Trophoblast cell (in vitro differentiated cells and primary cell): ENCODE results near the gene FAM222A.

Experiments used
- DNase-seq, 2 donors: peaks; one replicate each; pipeline ENCODE4 v3.0.0-alpha.2; 2016
- H2AFZ ChIP-seq: 2 replicates; pipeline ENCODE4 v1.6.1; 2013; ENCODE audit warnings: low read length, moderate library complexity, mild to moderate bottlenecking; ENCODE audit not compliant: insufficient read depth, poor library complexity
- H2AK5ac ChIP-seq: 2 replicates; pipeline ENCODE4 v1.6.1; 2013; ENCODE audit warnings: mild to moderate bottlenecking, low read length
- H2BK120ac ChIP-seq: 2 replicates; pipeline ENCODE4 v1.6.1; 2013; ENCODE audit warnings: low read length, mild to moderate bottlenecking, moderate library complexity; ENCODE audit not compliant: insufficient read depth, poor library complexity
- H2BK12ac ChIP-seq: 2 replicates; pipeline ENCODE4 v1.6.1; 2013; ENCODE audit warnings: mild to moderate bottlenecking, low read length, moderate library complexity
- H2BK5ac ChIP-seq: 2 replicates; pipeline ENCODE4 v1.6.1; 2013; ENCODE audit warnings: low read length, low read depth, moderate library complexity, mild to moderate bottlenecking; ENCODE audit not compliant: poor library complexity
- H3K14ac ChIP-seq: 2 replicates; pipeline ENCODE4 v1.6.1; 2013; ENCODE audit warnings: mild to moderate bottlenecking, low read length
- H3K18ac ChIP-seq: 2 replicates; pipeline ENCODE4 v1.6.1; 2013; ENCODE audit warnings: mild to moderate bottlenecking, low read length
- H3K23ac ChIP-seq: 2 replicates; pipeline ENCODE4 v1.6.1; 2013; ENCODE audit warnings: low read length
- H3K27ac ChIP-seq: 2 replicates; pipeline ENCODE4 v1.5.1; 2013; ENCODE audit warnings: low read depth, mild to moderate bottlenecking, inconsistent platforms, low read length, moderate library complexity
- H3K27me3 ChIP-seq: 2 replicates; pipeline ENCODE4 v1.6.1; 2013; ENCODE audit warnings: inconsistent platforms, mild to moderate bottlenecking, low read length, moderate library complexity; ENCODE audit not compliant: insufficient read depth
- H3K36me3 ChIP-seq, 2 experiments: 1 replicate in 1 of 2; 2 replicates in 1 of 2; pipeline ENCODE4 v1.6.1; 2013; ENCODE audit warnings: low read length in 2 of 2, mild to moderate bottlenecking in 2 of 2, moderate library complexity in 1 of 2; ENCODE audit not compliant: insufficient read depth in 2 of 2, control insufficient read depth in 1 of 2
- H3K4ac ChIP-seq: 2 replicates; pipeline ENCODE4 v1.6.1; 2013; ENCODE audit warnings: low read depth, mild to moderate bottlenecking, low read length, moderate library complexity
- H3K4me1 ChIP-seq, 2 experiments: 1 replicate in 1 of 2; 2 replicates in 1 of 2; pipeline ENCODE4 v1.6.1; 2013; ENCODE audit warnings: low read length in 2 of 2, mild to moderate bottlenecking in 2 of 2, moderate library complexity in 1 of 2; ENCODE audit not compliant: insufficient read depth in 2 of 2, control insufficient read depth in 1 of 2
- H3K4me2 ChIP-seq: 2 replicates; pipeline ENCODE4 v1.6.1; 2013; ENCODE audit warnings: inconsistent platforms, mild to moderate bottlenecking, low read length, moderate library complexity
- H3K4me3 ChIP-seq: 2 replicates; pipeline ENCODE4 v1.5.1; 2013; ENCODE audit warnings: mild to moderate bottlenecking, low read depth, low read length, inconsistent platforms
- H3K79me1 ChIP-seq: one replicate; pipeline ENCODE4 v1.6.1; 2013; ENCODE audit warnings: low read length
- H3K79me2 ChIP-seq: 2 replicates; pipeline ENCODE4 v1.6.1; 2013; ENCODE audit warnings: low read length, mild to moderate bottlenecking; ENCODE audit not compliant: control insufficient read depth, insufficient read depth, poor library complexity
- H3K9ac ChIP-seq: 2 replicates; pipeline ENCODE4 v1.6.1; 2013; ENCODE audit warnings: mild to moderate bottlenecking, low read length
- H3K9me3 ChIP-seq: 2 replicates; pipeline ENCODE4 v1.6.1; 2013; ENCODE audit warnings: low read depth, mild to moderate bottlenecking, control low read depth, inconsistent platforms, low read length; ENCODE audit not compliant: insufficient read depth
- H4K12ac ChIP-seq: 2 replicates; pipeline ENCODE4 v1.6.1; 2013; ENCODE audit warnings: low read depth, mild to moderate bottlenecking, low read length, moderate library complexity
- H4K8ac ChIP-seq: 2 replicates; pipeline ENCODE4 v1.6.1; 2013; ENCODE audit warnings: low read depth, mild to moderate bottlenecking, low read length, moderate library complexity
- H4K91ac ChIP-seq: one replicate; pipeline ENCODE4 v1.6.1; 2013; ENCODE audit warnings: low read depth, mild to moderate bottlenecking, low read length, moderate library complexity
- WGBS: extraction: QIAGEN DNeasy Blood & Tissue Kit; methylation state at CpG from one replicate; pipeline ENCODE4 v1.1.7; 2013; ENCODE audit warnings: missing lambda C conversion rate; ENCODE audit not compliant: insufficient read length, insufficient coverage; ENCODE audit errors: extremely low coverage; 5-methylcytosine and 5-hydroxymethylcytosine counted together

FAM222A gene

DNA sequence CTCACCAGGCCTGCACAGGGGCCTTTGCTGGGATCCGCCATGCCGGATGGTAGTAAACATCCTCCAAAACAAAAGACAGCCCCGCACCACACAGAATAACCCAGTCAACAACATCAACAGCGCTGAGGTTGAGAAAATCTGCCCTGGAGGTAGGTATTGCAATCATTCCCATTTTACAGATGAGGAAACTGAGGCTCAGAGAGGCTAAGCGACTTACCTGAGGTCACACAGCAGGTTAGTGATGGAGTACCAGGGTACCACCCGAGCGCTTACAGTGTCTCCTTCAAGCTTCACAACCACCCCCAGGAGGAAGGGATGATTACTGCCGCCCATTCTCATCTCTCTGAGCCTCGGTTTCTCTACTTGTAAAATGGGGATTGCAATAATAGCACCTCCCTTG, 104.6 kb downstream of the FAM222A start:
- Histone ChIP-seq H3K18ac (no peak overlapping the region), H2AK5ac (no peak overlapping the region), H3K4me2 (no peak overlapping the region), H3K14ac (no peak overlapping the region), H2AFZ (no peak overlapping the region), H3K79me1 (no peaks in the 10 kb centered on the region), H4K91ac (no peak overlapping the region), H2BK120ac (no peak overlapping the region), H3K4me3 (no peak overlapping the region), H3K4me1 (no peaks in the 10 kb centered on the region), H4K8ac (no peak overlapping the region), H2BK5ac (no peak overlapping the region), H3K27ac (no peak overlapping the region), H3K9me3 (no peaks in the 10 kb centered on the region), H3K9ac (no peak overlapping the region), H3K36me3 (no peaks in the 10 kb centered on the region), H3K4ac (no peak overlapping the region), H3K27me3 (no peaks in the 10 kb centered on the region), H3K79me2 (no peaks in the 10 kb centered on the region), H4K12ac (no peak overlapping the region), H3K23ac (no peak overlapping the region), H2BK12ac (no peak overlapping the region)
- no CpG with 5 or more reads among the region's 9 CpGs for WGBS
- no peak for DNase-seq

DNA sequence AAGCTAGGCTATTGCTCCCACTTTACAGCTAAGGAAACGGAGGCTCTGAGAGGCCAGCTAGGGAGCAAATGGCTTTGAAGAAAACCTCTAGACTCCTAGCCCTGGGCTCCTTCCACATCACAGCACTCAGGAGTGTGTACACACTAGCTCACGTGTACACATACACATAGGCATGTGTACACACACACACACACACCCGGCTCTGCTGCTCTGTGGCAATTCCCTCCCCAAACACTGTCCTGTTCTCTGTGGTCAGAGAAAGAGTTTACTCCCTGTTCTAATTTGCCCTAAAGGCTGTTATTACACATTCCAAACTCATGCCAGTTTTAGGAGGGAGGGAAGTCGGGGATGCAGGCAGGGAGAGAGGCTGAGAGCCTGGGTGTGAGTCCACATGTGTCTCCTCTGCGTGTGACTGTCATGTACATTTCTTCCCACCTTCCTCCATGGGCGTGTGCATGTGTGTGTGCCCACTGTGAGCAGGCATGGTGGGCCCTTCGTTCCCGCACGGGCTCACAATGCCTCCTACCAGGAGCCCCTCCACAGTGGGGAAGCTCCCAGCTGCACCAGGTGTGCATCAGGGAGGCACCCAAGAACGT, 105.4 kb downstream of the FAM222A start:
- no peak overlapping the region for H3K4ac ChIP-seq
- no peaks in the 10 kb centered on the region for H3K36me3 ChIP-seq
- H2AFZ ChIP-seq, result no peak overlapping the region
- H3K9me3 ChIP-seq, result no peaks in the 10 kb centered on the region
- no peak overlapping the region for H4K12ac ChIP-seq
- no peak overlapping the region for H3K23ac ChIP-seq
- H2BK120ac ChIP-seq, result no peak overlapping the region
- no peak overlapping the region for H3K14ac ChIP-seq
- no CpG with 5 or more reads among the region's 10 CpGs for WGBS
- H3K4me3 ChIP-seq, result no peak overlapping the region
- no peaks in the 10 kb centered on the region for H3K79me1 ChIP-seq
- no peaks in the 10 kb centered on the region for H3K27me3 ChIP-seq
- H3K4me1 ChIP-seq, result no peaks in the 10 kb centered on the region
- no peak overlapping the region for H3K4me2 ChIP-seq
- H3K79me2 ChIP-seq, result no peaks in the 10 kb centered on the region
- H3K27ac ChIP-seq, result no peak overlapping the region
- peak in 1 of 2 donors; percentile 53 for DNase-seq
- no peak overlapping the region for H2BK12ac ChIP-seq
- no peak overlapping the region for H3K18ac ChIP-seq
- H4K8ac ChIP-seq, result no peak overlapping the region
- no peak overlapping the region for H2AK5ac ChIP-seq
- H3K9ac ChIP-seq, result no peak overlapping the region
- no peak overlapping the region for H4K91ac ChIP-seq
- H2BK5ac ChIP-seq, result no peak overlapping the region
